Lower leg skin (tissue), 4 donors: ENCODE data around the gene PDCD6IP. TPM values are rescaled to one million over a fixed set of nuclear protein-coding genes. Genes with fewer than 3 reads are reported as not detected.

ENCODE experiments used
- DNase-seq, 2 donors: peaks; one replicate each; pipeline ENCODE4 v3.0.0-alpha.2; 2019; ENCODE audit warnings: low spot score in 2 of 2
- H3K4me3 ChIP-seq: fragments of 200-600 bp; sonication (generic); 2 replicates; pipeline ENCODE4 v1.5.1; 2017; ENCODE audit warnings: mild to moderate bottlenecking, low read depth; ENCODE audit not compliant: poor library complexity, severe bottlenecking
- CTCF ChIP-seq, 3 donors: fragments of 450-650 bp; IDR thresholded peaks; one replicate each; pipeline ENCODE4 v1.5.1; 2016; ENCODE audit warnings: antibody characterized with exemption in 3 of 3, mild to moderate bottlenecking in 3 of 3, moderate library complexity in 2 of 3
- POLR2A ChIP-seq, 2 donors: fragments of 450-650 bp; IDR thresholded peaks; one replicate each; pipeline ENCODE4 v1.6.1; 2016 to 2017; ENCODE audit warnings: antibody characterized with exemption in 2 of 2, mild to moderate bottlenecking in 1 of 2, moderate library complexity in 1 of 2
- WGBS, 2 donors: methylation state at CpG; one replicate each; pipeline ENCODE4 v1.1.5; 2018; 5-methylcytosine and 5-hydroxymethylcytosine counted together
- intact Hi-C: fragments of 100-400 bp; cut with DNase I; formaldehyde crosslinking; loops from one replicate; pipeline ENCODE4 v1.15.0; 2023; ENCODE audit warnings: low total_unique reads
- total RNA-seq, 4 donors: library from RNA; depleted of rRNA; stranded (reverse); fragments of >200 nt; gene quantifications; one replicate each; pipeline ENCODE4 v1.1.0, GENCODE V29; 2016

Gene PDCD6IP
- total RNA-seq, 4 donors from 2014 or later: 152 to 373 (median 269) TPM

GRCh38 chr3:33881156-33882064 lies 83.0 kb downstream of the PDCD6IP start:
- no peak overlapping the region for H3K4me3 ChIP-seq
- 76 to 88% methylated on average over 13 of the region's 14 CpGs for WGBS, 2 donors
- intact Hi-C loops: no loop called here
- no peak for TF ChIP-seq CTCF (IDR thresholded peaks at IDR 0.05)
- TF ChIP-seq POLR2A (IDR thresholded peaks at IDR 0.05): no peak
- DNase-seq: no peak

- intact Hi-C loops: no loop called here
- no peak for DNase-seq
- WGBS, 2 donors: 85 to 89% methylated on average over 6 of the region's 6 CpGs
- H3K4me3 ChIP-seq: no peak overlapping the region
- TF ChIP-seq CTCF (IDR thresholded peaks at IDR 0.05): no peak
- TF ChIP-seq POLR2A (IDR thresholded peaks at IDR 0.05): no peak
These were observed 83.9 kb downstream of the PDCD6IP start for GRCh38 chr3:33882296-33882695.

- WGBS, 2 donors: 7% methylated on average over 6 of the region's 6 CpGs
- no peak overlapping the region for H3K4me3 ChIP-seq
- peak in 1 of 3 donors; percentile 33 for TF ChIP-seq CTCF (IDR thresholded peaks at IDR 0.05)
- TF ChIP-seq POLR2A (IDR thresholded peaks at IDR 0.05): no peak
- DNase-seq: no peak
- intact Hi-C loops: no loop called here
These were observed 85.1 kb downstream of the PDCD6IP start for GRCh38 chr3:33883538-33883950.

GRCh38 chr3:33883951-33884561 lies 85.6 kb downstream of the PDCD6IP start:
- WGBS, 2 donors: 34 to 38% methylated on average over 12 of the region's 12 CpGs
- intact Hi-C loops: no loop called here
- TF ChIP-seq CTCF (IDR thresholded peaks at IDR 0.05): no peak
- TF ChIP-seq POLR2A (IDR thresholded peaks at IDR 0.05): no peak
- no peak for DNase-seq
- H3K4me3 ChIP-seq: no peak overlapping the region

- intact Hi-C loops: no loop called here
- TF ChIP-seq POLR2A (IDR thresholded peaks at IDR 0.05) (no peak), CTCF (IDR thresholded peaks at IDR 0.05) (no peak)
- 52 to 65% methylated on average over 5 of the region's 5 CpGs for WGBS, 2 donors
- DNase-seq: no peak
- no peak overlapping the region for H3K4me3 ChIP-seq
These were observed 86.3 kb downstream of the PDCD6IP start for GRCh38 chr3:33884701-33885100.
